Middle frontal gyrus (tissue), 1 donor: ENCODE measurements around the gene ITIH2.
"Not testable (repeated sequence)": the region's sequence is repeated elsewhere in the genome, so short reads cannot be mapped to it uniquely, and the experiment has no call there.

Experiments
- DNase-seq: peaks from one replicate; pipeline ENCODE4 v3.0.0-alpha.2; 2015; ENCODE audit warnings: low spot score; ENCODE audit errors: extremely low spot score

The ITIH2 gene, protein sequence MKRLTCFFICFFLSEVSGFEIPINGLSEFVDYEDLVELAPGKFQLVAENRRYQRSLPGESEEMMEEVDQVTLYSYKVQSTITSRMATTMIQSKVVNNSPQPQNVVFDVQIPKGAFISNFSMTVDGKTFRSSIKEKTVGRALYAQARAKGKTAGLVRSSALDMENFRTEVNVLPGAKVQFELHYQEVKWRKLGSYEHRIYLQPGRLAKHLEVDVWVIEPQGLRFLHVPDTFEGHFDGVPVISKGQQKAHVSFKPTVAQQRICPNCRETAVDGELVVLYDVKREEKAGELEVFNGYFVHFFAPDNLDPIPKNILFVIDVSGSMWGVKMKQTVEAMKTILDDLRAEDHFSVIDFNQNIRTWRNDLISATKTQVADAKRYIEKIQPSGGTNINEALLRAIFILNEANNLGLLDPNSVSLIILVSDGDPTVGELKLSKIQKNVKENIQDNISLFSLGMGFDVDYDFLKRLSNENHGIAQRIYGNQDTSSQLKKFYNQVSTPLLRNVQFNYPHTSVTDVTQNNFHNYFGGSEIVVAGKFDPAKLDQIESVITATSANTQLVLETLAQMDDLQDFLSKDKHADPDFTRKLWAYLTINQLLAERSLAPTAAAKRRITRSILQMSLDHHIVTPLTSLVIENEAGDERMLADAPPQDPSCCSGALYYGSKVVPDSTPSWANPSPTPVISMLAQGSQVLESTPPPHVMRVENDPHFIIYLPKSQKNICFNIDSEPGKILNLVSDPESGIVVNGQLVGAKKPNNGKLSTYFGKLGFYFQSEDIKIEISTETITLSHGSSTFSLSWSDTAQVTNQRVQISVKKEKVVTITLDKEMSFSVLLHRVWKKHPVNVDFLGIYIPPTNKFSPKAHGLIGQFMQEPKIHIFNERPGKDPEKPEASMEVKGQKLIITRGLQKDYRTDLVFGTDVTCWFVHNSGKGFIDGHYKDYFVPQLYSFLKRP

GRCh38 chr10:7703140-7703539, at the start of gene ITIH2:
Gene ITIH2, plus strand, starts transcription at chr10:7703316. Its CDS starts 119 bp downstream, at chr10:7703435.
- DNase-seq = no peak

DNA sequence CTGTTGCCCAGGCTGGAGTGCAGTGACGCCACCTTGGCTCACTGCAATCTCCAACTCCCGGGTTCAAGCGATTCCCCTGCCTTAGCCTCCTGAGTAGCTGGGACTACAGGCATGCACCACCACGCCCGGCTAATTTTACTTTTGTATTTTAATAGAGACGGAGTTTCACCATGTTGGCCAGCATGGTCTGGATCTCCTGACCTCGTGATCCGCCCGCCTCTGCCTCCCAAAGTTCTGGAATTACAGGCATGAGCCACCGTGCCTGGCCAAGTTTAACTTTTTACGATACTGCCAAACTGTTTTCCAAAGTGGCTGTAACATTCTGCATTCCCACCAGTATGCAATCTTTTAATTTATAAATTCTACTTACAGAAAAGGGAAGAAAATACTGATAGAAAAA, 46.0 kb upstream of the ITIH2 start:
- DNase-seq = not testable (repeated sequence)

DNA sequence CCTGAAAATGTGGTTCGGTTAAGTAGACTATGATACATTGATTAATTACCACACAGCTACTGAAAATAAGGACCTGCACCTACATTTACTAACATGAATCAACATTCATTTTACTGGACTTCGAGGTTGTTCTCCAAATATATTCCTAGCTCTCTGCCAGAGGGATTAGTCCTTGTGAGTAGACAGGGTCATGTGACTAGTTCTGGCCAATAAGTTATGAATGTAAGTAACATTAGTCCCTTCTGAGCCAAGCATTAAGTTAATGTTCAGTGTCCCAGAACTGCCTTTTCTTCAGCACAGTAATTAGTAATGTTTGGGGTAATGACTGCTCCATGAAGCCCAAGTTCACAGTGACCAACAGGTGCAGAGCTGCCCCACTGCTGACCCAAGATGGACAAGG, 45.6 kb upstream of the ITIH2 start:
- DNase-seq = no peak

DNA sequence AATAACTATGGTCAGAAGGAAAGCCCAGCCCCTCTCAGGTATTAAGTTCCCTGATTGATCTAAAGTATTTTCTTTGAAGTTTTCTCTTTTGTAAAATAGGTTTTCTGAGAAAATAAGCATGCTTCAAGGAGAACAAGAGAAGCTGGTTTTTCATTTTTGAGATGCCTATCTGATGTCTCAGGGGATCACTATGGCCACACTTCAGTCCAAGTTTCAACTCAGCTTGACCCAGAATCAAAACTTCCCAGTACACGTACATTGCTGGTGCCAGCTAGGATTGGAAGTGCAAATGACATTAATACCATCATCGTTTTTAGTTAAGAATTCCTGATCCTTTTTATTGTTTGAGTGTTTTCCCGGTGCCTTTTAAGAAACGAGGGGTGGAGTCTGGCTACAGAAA, 43.6 kb upstream of the ITIH2 start:
- no peak for DNase-seq

GRCh38 chr10:7662522-7662921, 40.6 kb upstream of the ITIH2 start:
- DNase-seq = no peak

DNA sequence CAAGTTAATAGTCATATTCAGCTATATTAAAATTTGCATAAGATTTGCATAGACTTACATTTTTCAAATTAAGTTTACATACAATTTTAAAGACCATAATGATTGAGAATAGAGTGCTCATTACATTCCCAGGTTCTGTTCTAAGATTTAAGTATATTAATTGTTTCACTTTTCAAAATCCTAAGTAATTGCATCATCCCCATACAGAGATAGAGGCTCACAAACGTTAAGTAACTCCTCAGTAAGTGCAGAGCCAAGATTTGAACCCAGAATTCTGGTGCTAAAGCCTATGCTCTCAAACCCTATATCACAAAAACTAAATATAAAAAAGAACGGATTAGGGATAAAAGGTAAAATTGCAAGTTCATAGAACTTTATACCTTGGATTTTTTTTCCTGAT, 38.4 kb upstream of the ITIH2 start:
- DNase-seq = no peak

GRCh38 chr10:7665767-7666166, 37.3 kb upstream of the ITIH2 start:
- no peak for DNase-seq

GRCh38 chr10:7666253-7667023, 36.7 kb upstream of the ITIH2 start, which contains the start of gene ITIH5:
Gene ITIH5, minus strand, starts transcription at chr10:7666966. Its CDS starts 74 bp downstream, at chr10:7666892.
- no peak for DNase-seq

DNA sequence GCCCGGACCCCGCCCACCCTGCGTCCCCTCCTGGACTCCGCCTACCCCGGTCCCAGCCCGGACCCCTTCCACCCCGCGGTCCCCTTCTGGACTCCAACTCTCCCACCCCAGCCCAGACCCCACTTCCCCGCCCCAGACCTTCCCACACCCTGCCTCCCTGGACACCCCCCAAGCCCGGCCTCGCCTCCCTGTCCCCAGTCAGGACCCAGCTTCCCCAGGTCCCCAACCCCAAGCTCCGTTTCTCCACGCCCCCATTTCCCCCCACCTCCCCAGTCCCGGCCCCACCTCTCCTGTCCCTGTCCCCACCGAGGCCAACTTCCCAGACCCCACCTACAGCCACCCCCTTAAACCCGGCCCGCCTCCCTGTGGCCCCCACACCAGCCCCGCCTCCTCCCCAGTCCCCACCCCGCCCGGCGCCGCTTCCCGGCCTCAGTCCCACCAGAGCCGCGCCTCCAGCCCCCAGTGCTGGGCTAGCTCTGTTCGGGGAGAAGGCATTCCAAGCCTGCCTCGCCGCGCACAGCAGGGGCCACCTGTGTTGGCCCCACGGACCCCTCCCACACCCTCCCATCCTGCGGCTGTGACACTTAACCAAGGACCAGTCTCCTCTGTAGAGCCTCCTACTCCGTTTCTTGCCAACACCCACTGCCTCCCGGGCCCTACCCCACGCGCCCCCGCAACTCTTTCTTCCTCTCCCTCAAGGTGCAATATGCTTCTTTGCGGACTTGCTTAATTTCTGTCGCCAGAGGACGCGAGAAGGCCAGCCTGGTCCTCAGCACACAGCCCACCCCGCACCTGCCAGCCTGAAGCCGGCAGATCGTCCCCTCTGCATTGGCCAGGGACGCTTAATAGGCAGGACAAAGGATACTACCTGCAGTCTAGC, 35.6 kb upstream of the ITIH2 start:
- DNase-seq = no peak

GRCh38 chr10:7670157-7670556, 33.0 kb upstream of the ITIH2 start:
- DNase-seq = no peak

GRCh38 chr10:7672341-7673134, 30.6 kb upstream of the ITIH2 start:
- DNase-seq = no peak

GRCh38 chr10:7679256-7679655, 23.9 kb upstream of the ITIH2 start:
- no peak for DNase-seq

- not testable (repeated sequence) for DNase-seq
These were observed 23.0 kb upstream of the ITIH2 start for GRCh38 chr10:7680078-7680477.

- DNase-seq = no peak
These were observed 16.6 kb upstream of the ITIH2 start for GRCh38 chr10:7686351-7687171.

DNA sequence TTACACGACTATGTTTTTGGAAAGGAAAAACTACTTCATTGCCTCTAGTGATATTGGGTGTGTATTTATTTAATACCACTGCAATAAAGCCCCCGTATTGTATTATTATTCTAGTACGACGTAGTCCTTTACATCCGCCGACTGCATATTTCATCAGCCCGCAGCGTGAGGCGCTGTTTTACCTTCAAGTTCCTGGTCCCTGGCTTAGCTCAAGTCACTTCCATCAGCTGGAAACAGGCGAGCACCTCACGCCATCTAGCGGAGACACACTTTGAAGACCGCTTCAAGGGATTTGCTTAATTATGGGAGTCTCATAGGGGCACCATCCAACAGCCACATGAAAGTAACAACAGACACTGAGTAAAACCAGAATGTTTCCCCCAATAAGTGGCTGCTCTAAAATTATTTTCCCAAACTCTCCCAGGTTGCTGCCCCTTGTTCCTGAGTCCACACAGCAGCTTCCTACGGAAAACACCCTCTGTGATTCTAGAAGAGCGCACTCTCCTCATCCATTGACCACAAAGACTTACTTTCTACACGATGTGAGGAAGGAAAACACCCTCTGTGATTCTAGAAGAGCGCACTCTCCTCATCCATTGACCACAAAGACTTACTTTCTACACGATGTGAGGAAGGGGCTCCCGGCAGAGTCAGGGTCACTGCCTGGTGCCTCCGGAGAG, 15.7 kb upstream of the ITIH2 start:
- peak; percentile 67 for DNase-seq

GRCh38 chr10:7689591-7689990, 13.5 kb upstream of the ITIH2 start:
- no peak for DNase-seq

- not testable (repeated sequence) for DNase-seq
These were observed 12.1 kb upstream of the ITIH2 start for GRCh38 chr10:7690885-7691597.
